Heart left ventricle (tissue), 13 donors: Measurements from ENCODE around the gene VWA8.

Source experiments
- POLR2A ChIP-seq, 2 donors: fragments of 450-650 bp; IDR thresholded peaks; one replicate each; pipeline ENCODE4 v1.6.1; 2017; ENCODE audit warnings: antibody characterized with exemption in 2 of 2, mild to moderate bottlenecking in 2 of 2, moderate library complexity in 2 of 2
- TF ChIP-seq, protein P1 (sequence below), 12 donors: fragments of 200-600 bp; sonication (generic) in 4 of 12; IDR thresholded peaks; one replicate each; pipeline versions ENCODE4 v1.5.0 to v1.8.0; 2018 to 2022; ENCODE audit warnings: antibody characterized with exemption in 12 of 12, mild to moderate bottlenecking in 5 of 12
- donor health status: ischemic (EF 13 %, LVEDD 7.1; RV severe dilation, severe dysfunction).
- donor health status: DM: no; HTN: yes; CAD: no.
- donor health status: DM: no; HTN: no; CAD: no.
- donor health status: ischemic (EF 25% LVEDD 6.9; RV normal size, moderate dysfunction).
- donor health status: ischemic (EF 25% LVEDD 5.7; RV mildly dilated, moderate dysfunction).
- donor health status: ischemic (EF 35%, LVEDD 5.7; RV mildly dilated, moderate dysfunction).
- donor health status: nonischemic (EF 11% LVEDD 7.7; RV severe dilation, severe dysfunction).
- donor health status: DM: yes; HTN: yes; CAD: no.
- donor health status: PGD.
- donor health status: ischemic (EF 29% LVEDD 5.4; RV normal size, mild dysfunction).
- donor health status: nonischemic (EF 23%, LVEDD 6.1; RV moderate dilation, normal function).

DNA sequence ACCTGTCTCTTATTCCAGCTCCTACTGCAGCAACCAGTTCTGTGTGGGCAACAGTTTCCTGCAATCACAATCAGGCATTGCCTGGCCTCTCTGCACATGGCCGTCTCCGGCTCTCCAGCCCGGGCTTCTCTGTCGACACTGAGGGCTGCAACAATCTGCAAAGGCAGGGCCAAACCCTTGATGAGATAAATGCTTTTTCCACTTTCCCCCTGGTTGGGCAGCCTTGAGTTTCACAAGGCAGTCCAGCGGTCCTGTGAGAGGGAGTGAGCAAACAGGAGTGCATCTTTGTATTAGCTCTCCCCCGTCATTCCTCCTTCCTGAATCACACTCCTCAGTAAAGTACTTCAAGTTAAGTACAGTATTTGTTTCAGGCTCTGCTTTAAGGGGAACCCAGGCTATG lies 40.7 kb upstream of the VWA8 start:
- TF ChIP-seq POLR2A (IDR thresholded peaks at IDR 0.05): no peak
- TF ChIP-seq, protein P1, sequence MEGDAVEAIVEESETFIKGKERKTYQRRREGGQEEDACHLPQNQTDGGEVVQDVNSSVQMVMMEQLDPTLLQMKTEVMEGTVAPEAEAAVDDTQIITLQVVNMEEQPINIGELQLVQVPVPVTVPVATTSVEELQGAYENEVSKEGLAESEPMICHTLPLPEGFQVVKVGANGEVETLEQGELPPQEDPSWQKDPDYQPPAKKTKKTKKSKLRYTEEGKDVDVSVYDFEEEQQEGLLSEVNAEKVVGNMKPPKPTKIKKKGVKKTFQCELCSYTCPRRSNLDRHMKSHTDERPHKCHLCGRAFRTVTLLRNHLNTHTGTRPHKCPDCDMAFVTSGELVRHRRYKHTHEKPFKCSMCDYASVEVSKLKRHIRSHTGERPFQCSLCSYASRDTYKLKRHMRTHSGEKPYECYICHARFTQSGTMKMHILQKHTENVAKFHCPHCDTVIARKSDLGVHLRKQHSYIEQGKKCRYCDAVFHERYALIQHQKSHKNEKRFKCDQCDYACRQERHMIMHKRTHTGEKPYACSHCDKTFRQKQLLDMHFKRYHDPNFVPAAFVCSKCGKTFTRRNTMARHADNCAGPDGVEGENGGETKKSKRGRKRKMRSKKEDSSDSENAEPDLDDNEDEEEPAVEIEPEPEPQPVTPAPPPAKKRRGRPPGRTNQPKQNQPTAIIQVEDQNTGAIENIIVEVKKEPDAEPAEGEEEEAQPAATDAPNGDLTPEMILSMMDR (IDR thresholded peaks at IDR 0.05): no peak
